Superior temporal gyrus (tissue), 1 donor: ENCODE results near the gene FMNL2.

Experiments
- DNase-seq: peaks from one replicate; pipeline ENCODE4 v3.0.0-alpha.2; 2016; ENCODE audit errors: extremely low spot score

Gene FMNL2

GRCh38 chr2:152611458-152612231, 276.7 kb downstream of the FMNL2 start:
- peak; percentile 63 for DNase-seq

- DNase-seq: peak; percentile 52
These were observed 278.3 kb downstream of the FMNL2 start for GRCh38 chr2:152613235-152613634.

- no peak for DNase-seq
These were observed 280.2 kb downstream of the FMNL2 start for GRCh38 chr2:152615177-152615576.

GRCh38 chr2:152617456-152618192, 282.6 kb downstream of the FMNL2 start:
- no peak for DNase-seq

GRCh38 chr2:152618193-152618564, 283.2 kb downstream of the FMNL2 start:
- DNase-seq: peak; percentile 51

GRCh38 chr2:152620208-152620607, 285.2 kb downstream of the FMNL2 start:
- DNase-seq: peak; percentile 49

GRCh38 chr2:152620985-152621384, 286.0 kb downstream of the FMNL2 start:
- DNase-seq: no peak

GRCh38 chr2:152622219-152622618, 287.2 kb downstream of the FMNL2 start:
- no peak for DNase-seq

GRCh38 chr2:152623076-152623740, 288.2 kb downstream of the FMNL2 start:
- DNase-seq: peak; percentile 49

GRCh38 chr2:152623775-152624174, 288.8 kb downstream of the FMNL2 start:
- no peak for DNase-seq

GRCh38 chr2:152624805-152625204, 289.8 kb downstream of the FMNL2 start:
- no peak for DNase-seq

- DNase-seq: no peak
These were observed 292.0 kb downstream of the FMNL2 start for GRCh38 chr2:152626911-152627339.

- peak; percentile 85 for DNase-seq
These were observed 292.5 kb downstream of the FMNL2 start for GRCh38 chr2:152627351-152627957.

- DNase-seq: no peak
These were observed 294.2 kb downstream of the FMNL2 start for GRCh38 chr2:152629202-152629601.

- no peak for DNase-seq
These were observed 295.5 kb downstream of the FMNL2 start for GRCh38 chr2:152630466-152630865.

GRCh38 chr2:152632736-152633135, 297.8 kb downstream of the FMNL2 start:
- no peak for DNase-seq

GRCh38 chr2:152635635-152636298, 300.8 kb downstream of the FMNL2 start:
- peak; percentile 84 for DNase-seq

- DNase-seq: no peak
These were observed 302.3 kb downstream of the FMNL2 start for GRCh38 chr2:152637251-152637650.

- no peak for DNase-seq
These were observed 303.1 kb downstream of the FMNL2 start for GRCh38 chr2:152638056-152638455.

- no peak for DNase-seq
These were observed 303.6 kb downstream of the FMNL2 start for GRCh38 chr2:152638590-152638989.

GRCh38 chr2:152644189-152644873, 309.4 kb downstream of the FMNL2 start:
- DNase-seq: no peak
